ENCODE results near the gene HS2ST1. TPM values are rescaled to one million over a fixed set of nuclear protein-coding genes. Genes with fewer than 3 reads are reported as not detected.

Gene HS2ST1
- total RNA-seq, result 9.2 and 10.1 TPM in 2 replicates

GRCh38 chr1:86914601-86914997 lies at the start of gene HS2ST1:
HS2ST1 (plus strand) TSS chr1:86914635.

GRCh38 chr1:86913896-86914600 lies 387 bp upstream of the HS2ST1 start, which contains the start of gene SELENOF:
SELENOF (minus strand) TSS chr1:86914126; CDS start chr1:86914111, 15 bp downstream.

Other genes starting within 250 kb of the HS2ST1 start
- gene SH3GLB1, start 210.1 kb upstream of the HS2ST1 start, total RNA-seq, result 33.7 and 40.6 TPM in 2 replicates
- gene SELENOF, start 509 bp upstream of the HS2ST1 start, total RNA-seq, result 161 and 188 TPM in 2 replicates